ENCODE measurements around the gene MITF.

The MITF gene

GRCh38 chr3:69926385-69926784, 187.1 kb downstream of the MITF start:
- Histone ChIP-seq H4K20me1 (ENCODE audit: control insufficient read depth, insufficient read depth, low read depth, low read length) (no peaks in the 10 kb centered on the region), H3K4me2 (ENCODE audit: low read length) (no peak overlapping the region), H3K36me3 (ENCODE audit: control insufficient read depth, low read length) (no peaks in the 10 kb centered on the region), H3K4me1 (ENCODE audit: control insufficient read depth, low read length) (no peaks in the 10 kb centered on the region), H3K27ac (ENCODE audit: low read depth, low read length) (no peak overlapping the region), H3K9me3 (ENCODE audit: control insufficient read depth, insufficient read depth, low read length) (no peaks in the 10 kb centered on the region), H3F3A (ENCODE audit: control insufficient read depth, insufficient read depth) (no peaks in the 10 kb centered on the region), H3K4me3 (ENCODE audit: low read length) (no peak overlapping the region), H3K79me2 (ENCODE audit: control insufficient read depth, low read length) (no peaks in the 10 kb centered on the region), H3K27me3 (ENCODE audit: control insufficient read depth, low read length) (no peaks in the 10 kb centered on the region), H3K9me2 (replicated peaks; ENCODE audit: control insufficient read depth, low read length) (no peaks in the 10 kb centered on the region)
- TF ChIP-seq, protein P1, sequence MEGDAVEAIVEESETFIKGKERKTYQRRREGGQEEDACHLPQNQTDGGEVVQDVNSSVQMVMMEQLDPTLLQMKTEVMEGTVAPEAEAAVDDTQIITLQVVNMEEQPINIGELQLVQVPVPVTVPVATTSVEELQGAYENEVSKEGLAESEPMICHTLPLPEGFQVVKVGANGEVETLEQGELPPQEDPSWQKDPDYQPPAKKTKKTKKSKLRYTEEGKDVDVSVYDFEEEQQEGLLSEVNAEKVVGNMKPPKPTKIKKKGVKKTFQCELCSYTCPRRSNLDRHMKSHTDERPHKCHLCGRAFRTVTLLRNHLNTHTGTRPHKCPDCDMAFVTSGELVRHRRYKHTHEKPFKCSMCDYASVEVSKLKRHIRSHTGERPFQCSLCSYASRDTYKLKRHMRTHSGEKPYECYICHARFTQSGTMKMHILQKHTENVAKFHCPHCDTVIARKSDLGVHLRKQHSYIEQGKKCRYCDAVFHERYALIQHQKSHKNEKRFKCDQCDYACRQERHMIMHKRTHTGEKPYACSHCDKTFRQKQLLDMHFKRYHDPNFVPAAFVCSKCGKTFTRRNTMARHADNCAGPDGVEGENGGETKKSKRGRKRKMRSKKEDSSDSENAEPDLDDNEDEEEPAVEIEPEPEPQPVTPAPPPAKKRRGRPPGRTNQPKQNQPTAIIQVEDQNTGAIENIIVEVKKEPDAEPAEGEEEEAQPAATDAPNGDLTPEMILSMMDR (IDR thresholded peaks at IDR 0.05; ENCODE audit: low read depth, low read length, poor library complexity, severe bottlenecking): no peak
- no peak for TF ChIP-seq EZH2phosphoT487 (IDR thresholded peaks at IDR 0.05; ENCODE audit: borderline replicate concordance, low read length)

DNA sequence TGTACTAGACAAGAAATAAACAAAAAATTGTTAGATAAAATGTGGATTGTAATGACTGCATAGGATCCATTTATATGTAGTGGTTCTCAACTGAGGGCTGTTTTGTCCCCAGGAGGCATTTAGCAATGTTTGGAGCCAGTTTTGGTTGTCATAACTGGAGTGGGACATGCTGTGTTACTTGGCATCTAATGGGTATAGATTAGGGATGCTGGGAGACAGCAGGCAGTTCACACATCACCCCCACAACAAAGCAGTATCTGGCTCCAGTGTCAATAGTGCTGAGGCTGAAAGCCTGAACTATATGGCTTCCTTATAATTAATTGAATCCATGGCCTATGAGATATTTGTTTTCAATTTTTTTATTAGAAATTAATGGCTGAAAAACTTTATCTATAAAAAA, 188.3 kb downstream of the MITF start:
- Histone ChIP-seq H3K9me2 (replicated peaks; ENCODE audit: control insufficient read depth, low read length) (no peaks in the 10 kb centered on the region), H3K4me3 (ENCODE audit: low read length) (no peak overlapping the region), H3K79me2 (ENCODE audit: control insufficient read depth, low read length) (no peaks in the 10 kb centered on the region), H3K9me3 (ENCODE audit: control insufficient read depth, insufficient read depth, low read length) (no peaks in the 10 kb centered on the region), H3K4me1 (ENCODE audit: control insufficient read depth, low read length) (no peaks in the 10 kb centered on the region), H3F3A (ENCODE audit: control insufficient read depth, insufficient read depth) (no peaks in the 10 kb centered on the region), H3K36me3 (ENCODE audit: control insufficient read depth, low read length) (no peaks in the 10 kb centered on the region), H4K20me1 (ENCODE audit: control insufficient read depth, insufficient read depth, low read depth, low read length) (no peaks in the 10 kb centered on the region), H3K4me2 (ENCODE audit: low read length) (no peak overlapping the region), H3K27ac (ENCODE audit: low read depth, low read length) (no peak overlapping the region), H3K27me3 (ENCODE audit: control insufficient read depth, low read length) (no peaks in the 10 kb centered on the region)
- TF ChIP-seq, protein P1 (IDR thresholded peaks at IDR 0.05; ENCODE audit: low read depth, low read length, poor library complexity, severe bottlenecking): no peak
- no peak for TF ChIP-seq EZH2phosphoT487 (IDR thresholded peaks at IDR 0.05; ENCODE audit: borderline replicate concordance, low read length)

DNA sequence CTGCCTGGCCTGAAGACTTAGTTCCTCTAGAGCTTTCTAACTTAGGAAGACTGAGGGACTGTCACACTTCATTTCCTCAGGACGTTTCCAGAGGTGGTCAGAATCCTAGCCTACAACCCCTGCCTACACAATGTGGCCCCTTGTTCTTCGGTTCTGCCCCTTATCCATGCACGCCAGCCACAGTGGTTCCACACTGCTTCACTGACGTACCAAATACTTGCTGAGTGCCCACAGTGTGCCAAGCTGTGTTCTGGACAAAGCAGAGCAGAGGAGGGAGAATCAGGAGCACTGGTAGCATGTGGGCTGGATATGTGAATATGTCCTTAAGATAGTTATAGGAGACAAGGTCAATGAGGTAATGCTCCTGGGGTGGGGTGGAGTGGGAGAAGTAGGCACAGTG, 189.8 kb downstream of the MITF start:
- Histone ChIP-seq H3K27me3 (ENCODE audit: control insufficient read depth, low read length) (no peaks in the 10 kb centered on the region), H3K9me3 (ENCODE audit: control insufficient read depth, insufficient read depth, low read length) (no peaks in the 10 kb centered on the region), H3F3A (ENCODE audit: control insufficient read depth, insufficient read depth) (no peaks in the 10 kb centered on the region), H3K4me2 (ENCODE audit: low read length) (no peak overlapping the region), H3K27ac (ENCODE audit: low read depth, low read length) (no peak overlapping the region), H3K36me3 (ENCODE audit: control insufficient read depth, low read length) (no peaks in the 10 kb centered on the region), H3K4me3 (ENCODE audit: low read length) (no peak overlapping the region), H3K9me2 (replicated peaks; ENCODE audit: control insufficient read depth, low read length) (no peaks in the 10 kb centered on the region), H3K79me2 (ENCODE audit: control insufficient read depth, low read length) (no peaks in the 10 kb centered on the region), H3K4me1 (ENCODE audit: control insufficient read depth, low read length) (no peaks in the 10 kb centered on the region), H4K20me1 (ENCODE audit: control insufficient read depth, insufficient read depth, low read depth, low read length) (no peaks in the 10 kb centered on the region)
- TF ChIP-seq, protein P1 (IDR thresholded peaks at IDR 0.05; ENCODE audit: low read depth, low read length, poor library complexity, severe bottlenecking): no peak

DNA sequence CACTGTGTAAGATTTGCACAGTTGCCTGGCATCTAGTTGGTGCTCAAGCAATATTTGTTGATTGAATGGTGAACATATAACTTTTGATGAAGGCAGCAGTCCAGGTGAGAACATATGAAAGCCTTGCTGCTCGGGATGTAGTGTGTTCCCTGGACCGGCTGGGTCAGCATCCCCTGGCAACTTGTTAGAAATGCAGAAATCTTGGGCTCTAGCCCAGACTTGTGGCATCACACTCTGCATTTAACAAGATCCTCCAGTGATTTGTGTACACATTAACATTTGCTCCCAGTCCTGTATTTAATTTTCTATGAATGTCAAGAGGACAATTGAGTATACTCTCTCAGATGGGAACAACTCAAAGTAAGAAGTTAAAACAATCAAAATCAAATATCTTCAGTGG, 191.3 kb downstream of the MITF start:
- no peak for TF ChIP-seq EZH2phosphoT487 (IDR thresholded peaks at IDR 0.05; ENCODE audit: borderline replicate concordance, low read length)
- TF ChIP-seq, protein P1 (IDR thresholded peaks at IDR 0.05; ENCODE audit: low read depth, low read length, poor library complexity, severe bottlenecking): no peak
- Histone ChIP-seq H3K27ac (ENCODE audit: low read depth, low read length) (no peak overlapping the region), H3K79me2 (ENCODE audit: control insufficient read depth, low read length) (no peaks in the 10 kb centered on the region), H3K27me3 (ENCODE audit: control insufficient read depth, low read length) (no peaks in the 10 kb centered on the region), H4K20me1 (ENCODE audit: control insufficient read depth, insufficient read depth, low read depth, low read length) (no peaks in the 10 kb centered on the region), H3K4me1 (ENCODE audit: control insufficient read depth, low read length) (no peaks in the 10 kb centered on the region), H3K4me3 (ENCODE audit: low read length) (no peak overlapping the region), H3F3A (ENCODE audit: control insufficient read depth, insufficient read depth) (no peaks in the 10 kb centered on the region), H3K9me2 (replicated peaks; ENCODE audit: control insufficient read depth, low read length) (no peaks in the 10 kb centered on the region), H3K4me2 (ENCODE audit: low read length) (no peak overlapping the region), H3K9me3 (ENCODE audit: control insufficient read depth, insufficient read depth, low read length) (no peaks in the 10 kb centered on the region), H3K36me3 (ENCODE audit: control insufficient read depth, low read length) (no peaks in the 10 kb centered on the region)
